CD4-positive, CD25-positive, alpha-beta regulatory T cell (primary cell): Measurements from ENCODE around the gene TDG. TPM values are rescaled to one million over a fixed set of nuclear protein-coding genes. Genes with fewer than 3 reads are reported as not detected.
"Not testable (repeated sequence)": the region's sequence is repeated elsewhere in the genome, so short reads cannot be mapped to it uniquely, and the experiment has no call there.

Experiments
- ATAC-seq, 2 donors: fragments of 150-1000 bp; cut with Tn5 transposase; one replicate each; pipeline ENCODE4 v1.10.0; 2021; ENCODE audit warnings: low read depth in 2 of 2, moderate number of reproducible peaks in 2 of 2, moderate library complexity in 1 of 2
- DNase-seq, 3 donors: peaks; one replicate each; pipeline versions ENCODE4 v3.0.0 to v3.0.0-alpha.2; 2012 to 2022; ENCODE audit warnings: mixed read lengths in 1 of 3
- H3K27ac ChIP-seq: one replicate; pipeline ENCODE4 v1.7.0; 2013; ENCODE audit warnings: mild to moderate bottlenecking, low read length; ENCODE audit not compliant: insufficient read depth, poor library complexity, severe bottlenecking
- H3K27me3 ChIP-seq: one replicate; pipeline ENCODE4 v1.7.0; 2013; ENCODE audit warnings: low read length; ENCODE audit not compliant: control insufficient read depth, insufficient read depth
- H3K36me3 ChIP-seq: one replicate; pipeline ENCODE4 v1.7.0; 2013; ENCODE audit warnings: mild to moderate bottlenecking, low read length, moderate library complexity; ENCODE audit not compliant: control insufficient read depth, insufficient read depth
- H3K4me1 ChIP-seq: 2 replicates; pipeline ENCODE4 v1.7.0; 2013; ENCODE audit warnings: mild to moderate bottlenecking, low read length; ENCODE audit not compliant: insufficient read depth, control insufficient read depth, poor library complexity, severe bottlenecking
- H3K4me3 ChIP-seq: one replicate; pipeline ENCODE4 v1.7.0; 2013; ENCODE audit warnings: low read depth, mild to moderate bottlenecking, low read length, moderate library complexity
- H3K9me3 ChIP-seq, 2 experiments: 1 replicate in 1 of 2; 2 replicates in 1 of 2; pipeline ENCODE4 v1.7.0; 2013; ENCODE audit warnings: low read length in 2 of 2, mild to moderate bottlenecking in 1 of 2, moderate library complexity in 1 of 2; ENCODE audit not compliant: control insufficient read depth in 2 of 2
- H3K27ac Mint-ChIP-seq, 3 donors: one replicate each; pipeline ENCODE4 v1.8.0; 2020 to 2022; ENCODE audit warnings: mild to moderate bottlenecking in 3 of 3, mixed read lengths in 3 of 3, moderate library complexity in 2 of 3
- H3K27me3 Mint-ChIP-seq: one replicate; pipeline ENCODE4 v1.8.0; 2022; ENCODE audit warnings: mild to moderate bottlenecking, mixed read lengths
- H3K36me3 Mint-ChIP-seq: one replicate; pipeline ENCODE4 v1.8.0; 2020; ENCODE audit warnings: mixed read lengths
- H3K4me1 Mint-ChIP-seq, 4 donors: one replicate each; pipeline ENCODE4 v1.8.0; 2020 to 2022; ENCODE audit warnings: mixed read lengths in 4 of 4, mild to moderate bottlenecking in 1 of 4
- H3K4me3 Mint-ChIP-seq, 4 donors: one replicate each; pipeline ENCODE4 v1.8.0; 2020 to 2022; ENCODE audit warnings: mild to moderate bottlenecking in 4 of 4, mixed read lengths in 4 of 4, moderate library complexity in 3 of 4
- H3K9me3 Mint-ChIP-seq, 7 donors: one replicate each; pipeline ENCODE4 v1.8.0; 2020 to 2022; ENCODE audit warnings: mixed read lengths in 7 of 7, mild to moderate bottlenecking in 3 of 7, moderate library complexity in 2 of 7
- polyA plus RNA-seq, 4 donors: library from polyadenylated mRNA; unstranded; fragments of 300-500 nt; fragmentation: Illumina TruSeq; gene quantifications; one replicate each; pipeline ENCODE4 v1.2.3, GENCODE V29; 2021
- total RNA-seq: library from RNA; stranded (reverse); gene quantifications from one replicate; pipeline ENCODE4 v1.2.3, GENCODE V29; 2022

TDG gene
- total and polyA plus RNA-seq, 5 donors from 2014 or later = 18.6 to 26.7 (median 22.0) TPM

GRCh38 chr12:104024348-104024747, 58.7 kb downstream of the TDG start:
- H3K4me1 Mint-ChIP-seq = no peaks in the 10 kb centered on the region
- H3K9me3 Mint-ChIP-seq = peaks cover 0 to 5% (median 0%) of the 10 kb centered on the region in 7 donors
- H3K27ac Mint-ChIP-seq = no peak overlapping the region
- Histone ChIP-seq H3K27ac (no peak overlapping the region), H3K4me3 (no peak overlapping the region), H3K27me3 (peaks cover 6% of the 10 kb centered on the region), H3K4me1 (no peaks in the 10 kb centered on the region), H3K9me3 (no peaks in the 10 kb centered on the region), H3K36me3 (no peaks in the 10 kb centered on the region)
- H3K36me3 Mint-ChIP-seq = no peaks in the 10 kb centered on the region
- ATAC-seq (no peak), DNase-seq (no peak)
- H3K27me3 Mint-ChIP-seq = peaks cover 35% of the 10 kb centered on the region
- no peak overlapping the region for H3K4me3 Mint-ChIP-seq

- Mint-ChIP-seq H3K9me3 (peaks cover 0 to 5% (median 0%) of the 10 kb centered on the region in 7 donors), H3K27me3 (peaks cover 34% of the 10 kb centered on the region), H3K4me3 (no peak overlapping the region), H3K27ac (no peak overlapping the region), H3K4me1 (no peaks in the 10 kb centered on the region), H3K36me3 (no peaks in the 10 kb centered on the region)
- ATAC-seq = no peak
- peaks cover 5% of the 10 kb centered on the region for H3K27me3 ChIP-seq
- no peak overlapping the region for H3K27ac ChIP-seq
- H3K36me3 ChIP-seq = no peaks in the 10 kb centered on the region
- no peak for DNase-seq
- no peaks in the 10 kb centered on the region for H3K9me3 ChIP-seq
- no peaks in the 10 kb centered on the region for H3K4me1 ChIP-seq
- H3K4me3 ChIP-seq = no peak overlapping the region
These were observed 60.1 kb downstream of the TDG start for GRCh38 chr12:104025771-104026170.

GRCh38 chr12:104026841-104027599, 61.3 kb downstream of the TDG start:
- Histone ChIP-seq H3K4me1 (no peaks in the 10 kb centered on the region), H3K27ac (no peak overlapping the region), H3K27me3 (peaks cover 5% of the 10 kb centered on the region), H3K9me3 (no peaks in the 10 kb centered on the region), H3K36me3 (no peaks in the 10 kb centered on the region), H3K4me3 (no peak overlapping the region)
- no peak for ATAC-seq
- H3K27me3 Mint-ChIP-seq = peaks cover 31% of the 10 kb centered on the region
- no peak overlapping the region for H3K4me3 Mint-ChIP-seq
- peaks cover 0 to 5% (median 0%) of the 10 kb centered on the region in 7 donors for H3K9me3 Mint-ChIP-seq
- no peaks in the 10 kb centered on the region for H3K4me1 Mint-ChIP-seq
- no peak overlapping the region for H3K27ac Mint-ChIP-seq
- DNase-seq = no peak
- no peaks in the 10 kb centered on the region for H3K36me3 Mint-ChIP-seq

- not testable (repeated sequence) for H3K4me1 Mint-ChIP-seq, H3K4me3 ChIP-seq, H3K9me3 Mint-ChIP-seq, H3K27me3 ChIP-seq, DNase-seq, H3K36me3 Mint-ChIP-seq, H3K36me3 ChIP-seq, H3K4me1 ChIP-seq, H3K9me3 ChIP-seq, H3K27ac ChIP-seq, H3K27ac Mint-ChIP-seq, H3K4me3 Mint-ChIP-seq
- ATAC-seq = peak in 1 of 2 donors; percentile 46
- H3K27me3 Mint-ChIP-seq = peaks cover 32% of the 10 kb centered on the region
These were observed 64.9 kb downstream of the TDG start for GRCh38 chr12:104030596-104030995.

- H3K4me1 ChIP-seq, H3K9me3 ChIP-seq, H3K9me3 Mint-ChIP-seq, H3K27ac Mint-ChIP-seq, H3K27me3 ChIP-seq, DNase-seq, H3K36me3 ChIP-seq, H3K27ac ChIP-seq, H3K4me3 ChIP-seq, H3K36me3 Mint-ChIP-seq, H3K4me1 Mint-ChIP-seq, ATAC-seq, H3K4me3 Mint-ChIP-seq: not testable (repeated sequence)
- H3K27me3 Mint-ChIP-seq = peaks cover 35% of the 10 kb centered on the region
These were observed 70.5 kb downstream of the TDG start for GRCh38 chr12:104036143-104036542.

Other genes starting within 250 kb of the TDG start
- gene NT5DC3, start 124.6 kb upstream of the TDG start, total RNA-seq = 4.7 TPM
- gene NT5DC3, start 124.6 kb upstream of the TDG start, polyA plus RNA-seq = 1 to 10 TPM in 1 of 4 donors, under 1 TPM in 3; 0.08 to 1.1 (median 0.49) TPM
- 254 TPM for gene HSP90B1, start 35.5 kb upstream of the TDG start, total RNA-seq
- 100 to 1,000 TPM; 119 to 158 (median 141) TPM for gene HSP90B1, start 35.5 kb upstream of the TDG start, polyA plus RNA-seq
- not detected for gene GLT8D2, start 84.3 kb downstream of the TDG start, total RNA-seq
- not detected for gene GLT8D2, start 84.3 kb downstream of the TDG start, polyA plus RNA-seq
- 14.9 TPM for gene HCFC2, start 98.7 kb downstream of the TDG start, total RNA-seq
- gene HCFC2, start 98.7 kb downstream of the TDG start, polyA plus RNA-seq = 1 to 10 TPM; 5.1 to 9.3 (median 7.5) TPM
- gene NFYB, start 172.3 kb downstream of the TDG start, total RNA-seq = 15.4 TPM
- 10 to 100 TPM; 30.7 to 48.0 (median 44.2) TPM for gene NFYB, start 172.3 kb downstream of the TDG start, polyA plus RNA-seq
- gene TXNRD1, start 249.9 kb downstream of the TDG start, total RNA-seq = 47.7 TPM
- 10 to 100 TPM; 26.5 to 43.4 (median 31.4) TPM for gene TXNRD1, start 249.9 kb downstream of the TDG start, polyA plus RNA-seq